C4-2B (cell line): ENCODE results near the gene KRT27.

ENCODE experiments used
- CTCF ChIP-seq: fragments of 450-650 bp; conservative IDR thresholded peaks from 2 replicates; pipeline ENCODE4 v1.5.1; 2017; ENCODE audit warnings: mild to moderate bottlenecking
- ZFX ChIP-seq: fragments of 450-650 bp; IDR thresholded peaks from 2 replicates; pipeline ENCODE4 v1.6.1; 2017

DNA sequence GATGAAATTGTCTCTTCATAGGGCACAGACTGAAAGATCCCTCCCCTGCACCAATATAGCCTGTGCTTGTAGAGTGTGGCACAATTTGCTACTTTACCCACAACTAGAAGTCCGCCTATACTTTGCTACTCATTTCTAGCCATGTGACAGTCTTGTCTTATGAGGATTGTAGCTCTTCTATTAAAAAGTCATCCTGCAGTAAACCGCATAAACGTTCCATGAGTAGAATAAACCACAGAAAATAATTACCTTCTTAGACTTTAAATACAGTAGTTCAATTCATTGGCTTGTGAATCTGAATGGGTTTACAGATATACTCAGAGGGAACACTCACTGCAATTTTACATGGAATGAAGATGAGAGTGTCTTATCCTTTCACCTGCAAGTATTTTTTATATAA, 4.4 kb downstream of the KRT27 start:
- TF ChIP-seq CTCF = no peak
- no peak for TF ChIP-seq ZFX
